ENCODE measurements around the gene IGF2BP3.
A peak's percentile ranks its signal among the peaks of the same experiment; 100 is the strongest.

The IGF2BP3 gene

DNA sequence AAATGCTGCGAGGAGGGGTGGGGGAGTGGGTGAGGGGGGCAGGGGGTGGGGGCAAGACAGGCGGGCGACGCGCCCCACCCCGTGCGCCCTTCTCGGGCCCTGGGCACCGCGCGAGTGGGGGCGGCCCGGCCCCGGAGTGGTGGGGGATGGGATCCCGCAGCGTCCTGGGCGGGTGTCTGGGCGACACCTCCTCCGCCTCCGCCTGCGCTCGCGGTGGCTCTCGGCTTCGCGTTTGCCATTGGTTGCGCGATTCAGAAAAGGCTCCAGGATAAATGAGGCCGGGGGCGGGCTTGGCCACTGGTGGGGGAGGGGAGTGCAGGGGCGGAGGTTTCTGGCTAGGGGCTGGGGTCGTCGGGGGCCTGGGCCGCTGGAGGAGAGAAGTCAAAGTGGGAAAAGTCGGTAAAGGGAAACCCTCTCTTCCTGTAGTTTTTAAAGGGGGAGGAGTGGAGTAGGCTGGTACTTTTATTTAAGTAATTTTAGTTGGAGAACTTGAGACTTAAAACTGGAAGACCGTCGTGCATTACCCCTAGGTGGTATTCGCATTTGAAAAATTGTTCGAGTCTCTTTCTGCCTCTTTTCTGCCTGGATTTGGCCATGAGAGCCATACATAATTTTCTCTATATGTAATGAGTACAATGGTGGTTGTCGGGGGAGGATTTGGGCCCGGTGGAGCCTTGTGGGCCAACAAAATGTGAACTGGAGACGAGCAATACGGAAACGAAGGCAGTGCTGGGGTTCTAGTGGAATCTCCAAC lies 992 bp upstream of the IGF2BP3 start:
- TF ChIP-seq CTCF (IDR thresholded peaks at IDR 0.05; ENCODE audit: insufficient read depth, low read depth, low read length, missing control alignments), result no peak
- peak overlapping the region; percentile 54 for H3K4me3 ChIP-seq (ENCODE audit: low read length)
- DNase-seq (ENCODE audit: low read depth), result peak; percentile 65

DNA sequence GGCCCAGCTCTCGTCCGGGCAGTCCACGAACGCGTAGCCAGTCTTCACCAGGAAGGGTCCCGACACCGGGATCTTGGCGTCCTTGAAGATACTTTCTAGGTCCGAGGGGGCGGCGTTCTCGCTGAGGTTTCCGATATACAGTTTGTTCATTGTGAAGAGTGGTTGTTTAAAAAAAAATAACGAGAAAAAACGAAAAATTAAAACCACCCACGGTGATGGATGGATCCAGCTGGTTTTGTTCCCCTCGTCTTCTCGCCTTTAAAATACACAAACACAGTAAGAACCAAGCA lies 385 bp downstream of the IGF2BP3 start:
- H3K4me3 ChIP-seq (ENCODE audit: low read length), result peak overlapping the region; percentile 54
- DNase-seq (ENCODE audit: low read depth), result no peak
- TF ChIP-seq CTCF (IDR thresholded peaks at IDR 0.05; ENCODE audit: insufficient read depth, low read depth, low read length, missing control alignments), result no peak

DNA sequence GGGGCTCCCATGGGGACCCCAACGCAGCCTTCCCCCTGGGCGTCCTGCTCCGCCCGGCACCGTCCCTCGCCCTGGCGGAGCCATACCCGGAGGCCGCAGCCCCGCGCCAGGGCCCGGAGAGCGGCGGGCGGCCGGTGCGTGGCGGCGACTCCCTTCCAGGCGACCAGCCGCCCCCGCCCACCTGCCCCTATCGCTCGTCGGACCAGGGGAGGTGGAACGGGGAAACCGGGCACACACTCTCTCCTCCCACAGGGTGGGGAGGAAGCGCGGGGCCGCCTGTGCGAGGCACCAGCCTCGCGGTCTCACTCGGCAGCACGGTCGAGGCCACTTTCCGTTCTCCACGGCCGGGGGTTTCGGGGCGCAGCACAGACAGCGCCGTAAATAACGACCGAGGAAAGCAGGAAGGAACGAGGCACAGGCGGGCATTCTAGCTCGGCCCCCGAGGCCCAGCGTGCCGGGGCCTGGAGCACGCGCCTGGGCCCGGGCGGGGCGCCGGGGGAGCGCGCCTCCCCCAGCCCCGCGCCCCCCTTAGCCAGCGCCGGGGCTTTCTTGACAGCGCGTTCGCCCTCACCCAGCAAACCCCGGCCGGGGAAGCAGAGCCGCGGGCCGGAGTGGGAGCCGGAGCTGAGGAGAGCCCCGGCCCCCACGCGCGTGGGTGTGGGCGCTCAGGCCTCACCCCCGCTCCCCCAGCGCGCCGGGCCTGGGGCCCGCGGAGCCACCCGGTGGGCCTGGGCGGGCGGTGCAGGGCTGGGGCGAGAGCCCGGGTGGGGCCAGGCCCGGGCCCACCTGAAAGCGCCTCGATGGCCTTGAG lies 936 bp downstream of the IGF2BP3 start:
- DNase-seq (ENCODE audit: low read depth), result peak; percentile 42
- no peak for TF ChIP-seq CTCF (IDR thresholded peaks at IDR 0.05; ENCODE audit: insufficient read depth, low read depth, low read length, missing control alignments)
- H3K4me3 ChIP-seq (ENCODE audit: low read length), result peak overlapping the region; percentile 54

DNA sequence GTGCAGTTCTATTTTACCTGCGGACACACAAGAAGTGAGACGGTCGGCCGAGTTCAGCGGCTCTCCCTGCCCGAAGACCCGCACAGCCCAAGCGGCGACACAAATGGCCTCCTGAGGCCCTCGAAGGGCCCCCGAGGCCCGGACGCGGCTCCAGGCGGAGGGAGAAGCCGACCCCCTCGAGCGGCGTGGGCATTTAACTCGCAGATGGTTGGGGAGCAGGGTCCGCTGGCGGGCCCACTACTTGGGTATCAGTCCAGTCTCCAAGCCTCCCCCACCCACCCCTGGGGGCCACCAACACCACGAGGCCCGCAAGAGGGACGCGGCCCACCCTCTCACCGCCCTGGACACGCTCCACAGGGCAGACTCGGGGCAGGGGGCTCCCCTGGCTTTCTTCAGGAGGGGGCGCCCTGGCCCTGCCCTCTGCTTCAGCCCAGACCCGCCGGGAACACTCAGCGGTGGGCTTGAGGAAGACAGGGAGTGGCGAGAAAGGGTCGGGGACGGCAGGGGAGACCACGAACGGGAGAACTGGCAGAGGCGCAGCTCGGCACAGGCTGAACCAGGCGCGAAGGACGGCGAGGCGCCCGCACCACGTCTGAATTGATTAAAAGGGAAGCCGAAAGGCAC lies 1.7 kb downstream of the IGF2BP3 start:
- TF ChIP-seq CTCF (IDR thresholded peaks at IDR 0.05; ENCODE audit: insufficient read depth, low read depth, low read length, missing control alignments), result no peak
- DNase-seq (ENCODE audit: low read depth), result no peak
- H3K4me3 ChIP-seq (ENCODE audit: low read length), result peak overlapping the region; percentile 54

DNA sequence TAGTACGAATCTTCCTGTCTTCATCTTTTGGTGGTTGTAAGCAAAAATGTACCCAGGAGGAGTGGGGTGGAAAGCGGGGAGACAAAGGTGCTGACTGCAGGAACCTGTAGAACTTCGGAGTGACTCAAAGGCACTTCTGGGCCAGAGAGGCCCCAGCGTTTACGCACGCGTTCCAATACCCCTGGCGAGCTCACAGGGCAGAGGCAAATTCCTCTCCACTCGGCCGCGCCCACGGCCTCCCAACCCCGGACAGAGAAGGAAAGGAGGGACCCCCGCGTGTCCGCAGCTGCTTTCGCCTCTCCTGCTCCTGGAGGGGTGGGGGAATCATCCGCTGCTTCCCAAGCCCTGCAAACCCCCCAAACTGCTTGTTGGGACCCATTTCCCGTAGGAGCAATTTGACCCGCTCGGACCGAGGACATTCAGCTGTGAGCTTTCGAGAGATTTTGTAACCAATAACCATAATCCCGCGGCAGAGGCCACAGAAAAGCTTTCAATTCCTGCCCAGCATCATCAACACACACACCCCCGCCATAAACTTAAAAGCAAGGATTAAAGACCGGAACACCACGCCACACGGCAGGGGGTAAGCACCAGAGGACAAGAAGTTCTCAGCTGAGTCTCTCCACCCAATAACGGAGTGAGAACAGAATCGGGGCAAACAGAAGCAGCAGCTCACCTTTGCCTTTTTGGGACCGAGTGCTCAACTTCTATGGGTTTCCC lies 2.3 kb downstream of the IGF2BP3 start:
- peak overlapping the region; percentile 54 for H3K4me3 ChIP-seq (ENCODE audit: low read length)
- no peak for TF ChIP-seq CTCF (IDR thresholded peaks at IDR 0.05; ENCODE audit: insufficient read depth, low read depth, low read length, missing control alignments)
- DNase-seq (ENCODE audit: low read depth), result peak; percentile 65

DNA sequence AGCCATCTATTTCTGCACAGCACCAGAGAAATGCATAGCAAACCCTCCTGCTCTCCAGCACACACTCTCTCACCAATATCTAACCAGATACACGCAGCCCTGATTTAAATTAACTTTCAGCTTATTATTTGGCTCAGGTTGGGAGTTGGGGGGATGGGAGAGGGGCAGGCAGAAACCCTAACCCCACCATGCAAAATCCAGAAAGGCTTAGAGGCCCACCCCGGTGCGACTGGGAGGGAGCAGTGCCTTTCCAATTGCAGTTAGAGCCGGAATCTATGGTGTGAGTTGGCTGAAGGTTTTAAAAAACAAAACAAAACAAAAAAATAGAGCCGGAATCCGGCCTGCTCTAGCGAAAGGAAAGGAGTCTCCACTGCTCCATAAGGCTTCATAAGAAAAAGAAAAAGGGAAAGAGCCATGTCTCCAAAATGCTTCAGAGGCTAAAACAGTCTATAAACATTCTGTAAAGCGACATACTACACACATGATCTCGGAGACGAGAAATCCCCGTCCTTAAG lies 2.9 kb downstream of the IGF2BP3 start:
- peak overlapping the region; percentile 54 for H3K4me3 ChIP-seq (ENCODE audit: low read length)
- DNase-seq (ENCODE audit: low read depth), result no peak
- no peak for TF ChIP-seq CTCF (IDR thresholded peaks at IDR 0.05; ENCODE audit: insufficient read depth, low read depth, low read length, missing control alignments)

Data from epithelial cell of esophagus (primary cell).